ENCODE results near the gene ADM2. TPM values are rescaled to one million over a fixed set of nuclear protein-coding genes. Genes with fewer than 3 reads are reported as not detected.

ADM2 gene
- total and polyA plus RNA-seq, 2 of the 13 experiments (the other 11 are each of a cell fraction or from before 2014, with no cell fraction given) = 1.2 to 3.0 TPM

DNA sequence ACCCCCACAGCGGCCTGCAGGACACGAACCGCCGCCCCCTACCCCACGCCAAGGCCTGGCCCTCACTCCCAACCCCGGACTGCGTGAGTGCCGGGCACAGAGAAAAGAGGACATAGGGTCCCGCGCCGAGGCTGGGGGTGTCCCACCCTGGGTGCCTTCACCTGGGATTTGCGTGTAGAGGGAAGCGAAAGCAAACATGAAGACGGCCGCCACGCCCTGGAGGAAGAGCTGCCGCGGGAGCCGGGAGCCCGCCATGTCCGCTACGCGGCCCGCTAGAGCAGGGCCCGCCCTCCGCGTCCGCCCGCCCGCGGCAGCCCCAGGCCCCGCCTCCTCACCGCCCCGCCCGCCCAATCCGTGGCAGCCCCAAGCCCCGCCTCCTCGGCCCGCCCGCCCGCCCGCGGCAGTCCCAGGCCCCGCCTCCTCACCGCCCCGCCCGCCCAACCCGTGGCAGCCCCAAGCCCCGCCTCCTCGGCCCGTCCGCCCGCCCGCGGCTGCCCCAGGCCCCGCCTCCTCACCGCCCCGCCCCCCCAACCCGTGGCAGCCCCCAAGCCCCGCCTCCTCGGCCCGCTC is 26.2 kb downstream of the ADM2 start, which contains the start of gene LMF2 (continued):
- TF ChIP-seq ZNF879 (CRISPR knock-in tag; IDR thresholded peaks at IDR 0.05) (no peak), NFE2L2 (IDR thresholded peaks at IDR 0.05; ENCODE audit: low read length) (no peak), BHLHE40 (IDR thresholded peaks at IDR 0.05; ENCODE audit: low read length) (no peak), BRD4 (CRISPR knock-in tag; IDR thresholded peaks at IDR 0.05) (peak; percentile 37; the same call in 1 of the 2 replicates), MAZ (IDR thresholded peaks at IDR 0.05; ENCODE audit: borderline replicate concordance, low read depth, low read length) (peak; percentile 24; the same call in 1 of the 2 replicates), MAZ (CRISPR knock-in tag; IDR thresholded peaks at IDR 0.05; ENCODE audit: low read depth) (no peak), ZFX (CRISPR knock-in tag; IDR thresholded peaks at IDR 0.05; ENCODE audit: low read depth) (peak; percentile 93)

DNA sequence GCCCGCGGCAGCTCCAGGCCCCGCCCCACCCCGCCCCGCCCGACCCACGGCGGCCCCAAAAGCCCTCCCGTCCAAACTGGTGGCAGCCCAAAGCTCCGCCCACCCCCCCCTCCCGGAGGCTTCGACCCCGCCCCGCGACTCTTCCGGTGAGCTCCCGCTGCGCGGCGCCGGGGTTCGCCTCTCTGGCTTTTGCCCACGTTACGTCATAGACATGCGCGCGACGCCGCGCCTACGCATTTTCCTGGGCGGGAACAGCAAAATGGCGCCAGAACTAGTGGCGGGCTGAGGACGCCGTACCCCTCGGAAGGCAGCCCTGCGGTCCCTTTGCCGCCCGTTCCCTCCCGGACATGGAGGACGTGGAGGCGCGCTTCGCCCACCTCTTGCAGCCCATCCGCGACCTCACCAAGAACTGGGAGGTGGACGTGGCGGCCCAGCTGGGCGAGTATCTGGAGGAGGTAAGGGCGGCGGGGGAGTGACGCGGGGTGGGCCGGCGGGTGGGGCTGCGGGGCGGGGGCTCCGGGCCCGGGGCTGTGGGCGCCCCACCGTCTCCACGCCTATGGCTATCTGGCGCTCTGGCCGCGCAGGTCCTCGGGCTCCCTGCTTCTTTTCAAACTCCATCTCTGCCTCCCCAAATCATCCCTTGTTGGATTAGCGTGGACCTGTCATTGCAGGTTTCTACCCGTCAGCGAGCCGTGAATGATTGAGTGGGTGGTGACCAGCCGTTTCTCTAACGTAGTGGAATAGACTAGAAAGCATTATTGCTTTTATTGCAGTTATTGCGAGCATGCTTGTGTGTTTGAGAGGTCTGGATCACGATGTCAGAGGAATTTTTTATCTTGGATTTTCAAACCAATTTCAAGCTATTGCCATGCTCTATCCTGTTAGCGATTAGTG is 26.9 kb downstream of the ADM2 start, which contains the start of gene NCAPH2:
Gene NCAPH2 (plus strand): TSS at position 234 of the 894 bp plus-strand sequence. CDS start 114 bp downstream, at position 348.
- 0% methylated on average over 14 of the region's 76 CpGs for WGBS (ENCODE audit: low lambda C conversion rate)
- peak within 1 kb of the TSS; percentile 92 for H3K4me2 ChIP-seq (ENCODE audit: low read depth, low read length)
- DNase-seq (ENCODE audit: low spot score) (peak; percentile 89), FAIRE-seq (peak; percentile 46), ATAC-seq (peak; percentile 42)
- H3K4me1 ChIP-seq (ENCODE audit: insufficient read depth, low read length) = peaks cover 19% of the 10 kb centered on the region
- H3K9me3 ChIP-seq (ENCODE audit: low read length) = no peaks in the 10 kb centered on the region
- ChIA-PET CTCF (ENCODE audit: low intra/inter-chr PET ratio, low total read pairs) (no interaction called here), POLR2A (interaction anchor here (0.7 to 3.9 kb wide), 23 partner anchors 10 to 541 kb away, joined by 3 to 97 read pairs (median 4); partner anchors contain the start of genes ADM2, CHKB, HDAC10 and KLHDC7B)
- peak within 1 kb of the TSS; percentile 90 to 99 (median 93) for H3K4me3 ChIP-seq (replicated peaks in 1 of 3; ENCODE audit: insufficient read depth in 1 of 3, low read depth in 2 of 3, low read length in 3 of 3)
- H3K36me3 ChIP-seq (replicated peaks in 1 of 2; ENCODE audit: control insufficient read depth in 1 of 2, insufficient read depth in 2 of 2, low read length in 2 of 2) = peaks cover 2 to 12% of the 10 kb centered on the region in 2 experiments; a peak in 1 of 5 replicates
- peak within 1 kb of the TSS; percentile 87 for H3K27ac ChIP-seq (ENCODE audit: extremely low read length, insufficient read depth, low read length)
- no peaks in the 10 kb centered on the region for H4K20me1 ChIP-seq (ENCODE audit: insufficient read depth, low read length)
- H3K79me2 ChIP-seq (ENCODE audit: insufficient read depth, low read length) = peaks cover 44% of the 10 kb centered on the region
- no peak within 1 kb of the TSS for H2AFZ ChIP-seq (ENCODE audit: low read length)
- no peaks in the 10 kb centered on the region; a peak in 1 of 5 replicates for H3K27me3 ChIP-seq (ENCODE audit: control insufficient read depth in 1 of 2, insufficient read depth in 2 of 2, low read length in 2 of 2)
- intact Hi-C loops (cut with micrococcal nuclease; ENCODE audit: unreplicated experiment) (loop anchor here (1.0 kb wide), 1 partner anchor 17 kb away; the partner anchor contains the start of gene SCO2), in situ Hi-C loops (cut with HindIII; ENCODE audit: extremely low pct_ligation_motif_present, low pct_unique_long_range_greater_than_20kb) (no loop called here)
- peak within 1 kb of the TSS; percentile 90 for H3K9ac ChIP-seq (ENCODE audit: insufficient read depth, low read depth, low read length)
- BruUV-seq (replicated peaks) = no TSS peak
- TF ChIP-seq CCAR2 (optimal IDR thresholded peaks at IDR 0.05; ENCODE audit: low read depth, low read length) (no peak), POLR2A (IDR thresholded peaks at IDR 0.05; ENCODE audit: insufficient read depth in 1 of 2, low read depth in 2 of 2, low read length in 2 of 2) (peak; percentile 81 to 87), FOXO1 (CRISPR knock-in tag; IDR thresholded peaks at IDR 0.05) (peak; percentile 33), HMG20B (CRISPR knock-in tag; conservative IDR thresholded peaks at IDR 0.05) (no peak), RARA (CRISPR knock-in tag; IDR thresholded peaks at IDR 0.05) (0 out of 2 replicates have a peak, but pooled peaks have one; percentile 13), HOXA9 (CRISPR knock-in tag; IDR thresholded peaks at IDR 0.05; ENCODE audit: borderline replicate concordance) (no peak), ZNF652 (CRISPR knock-in tag; IDR thresholded peaks at IDR 0.05; ENCODE audit: borderline replicate concordance, low read depth) (no peak), ZNF629 (CRISPR knock-in tag; conservative IDR thresholded peaks at IDR 0.05) (0 out of 2 replicates have a peak, but pooled peaks have one; percentile 9), ZNF775 (CRISPR knock-in tag; IDR thresholded peaks at IDR 0.05; ENCODE audit: borderline replicate concordance) (no peak), HNRNPL (IDR thresholded peaks at IDR 0.05; ENCODE audit: low read depth, low read length) (0 out of 2 replicates have a peak, but pooled peaks have one; percentile 28), ZBTB38 (CRISPR knock-in tag; IDR thresholded peaks at IDR 0.05) (peak; percentile 59; the same call in 1 of the 2 replicates), YEATS2 (CRISPR knock-in tag; IDR thresholded peaks at IDR 0.05; ENCODE audit: borderline replicate concordance) (peak; percentile 95), HHEX (CRISPR knock-in tag; IDR thresholded peaks at IDR 0.05) (no peak), YY1 (IDR thresholded peaks at IDR 0.05; ENCODE audit: insufficient read depth, insufficient replicate concordance, low read depth, low read length) (peak; percentile 96), ZNF607 (CRISPR knock-in tag; IDR thresholded peaks at IDR 0.05; ENCODE audit: borderline replicate concordance) (no peak)
- TF ChIP-seq, protein P1, sequence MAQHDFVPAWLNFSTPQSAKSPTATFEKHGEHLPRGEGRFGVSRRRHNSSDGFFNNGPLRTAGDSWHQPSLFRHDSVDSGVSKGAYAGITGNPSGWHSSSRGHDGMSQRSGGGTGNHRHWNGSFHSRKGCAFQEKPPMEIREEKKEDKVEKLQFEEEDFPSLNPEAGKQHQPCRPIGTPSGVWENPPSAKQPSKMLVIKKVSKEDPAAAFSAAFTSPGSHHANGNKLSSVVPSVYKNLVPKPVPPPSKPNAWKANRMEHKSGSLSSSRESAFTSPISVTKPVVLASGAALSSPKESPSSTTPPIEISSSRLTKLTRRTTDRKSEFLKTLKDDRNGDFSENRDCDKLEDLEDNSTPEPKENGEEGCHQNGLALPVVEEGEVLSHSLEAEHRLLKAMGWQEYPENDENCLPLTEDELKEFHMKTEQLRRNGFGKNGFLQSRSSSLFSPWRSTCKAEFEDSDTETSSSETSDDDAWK (CRISPR knock-in tag; IDR thresholded peaks at IDR 0.05) = no peak

Measured in HepG2 (cell line).